ENCODE data around the gene CEP164. TPM values are rescaled to one million over a fixed set of nuclear protein-coding genes. Genes with fewer than 3 reads are reported as not detected.

CEP164 gene
- total RNA-seq, 4 donors from 2014 or later, result 3.4 to 9.2 (median 5.8) TPM

DNA sequence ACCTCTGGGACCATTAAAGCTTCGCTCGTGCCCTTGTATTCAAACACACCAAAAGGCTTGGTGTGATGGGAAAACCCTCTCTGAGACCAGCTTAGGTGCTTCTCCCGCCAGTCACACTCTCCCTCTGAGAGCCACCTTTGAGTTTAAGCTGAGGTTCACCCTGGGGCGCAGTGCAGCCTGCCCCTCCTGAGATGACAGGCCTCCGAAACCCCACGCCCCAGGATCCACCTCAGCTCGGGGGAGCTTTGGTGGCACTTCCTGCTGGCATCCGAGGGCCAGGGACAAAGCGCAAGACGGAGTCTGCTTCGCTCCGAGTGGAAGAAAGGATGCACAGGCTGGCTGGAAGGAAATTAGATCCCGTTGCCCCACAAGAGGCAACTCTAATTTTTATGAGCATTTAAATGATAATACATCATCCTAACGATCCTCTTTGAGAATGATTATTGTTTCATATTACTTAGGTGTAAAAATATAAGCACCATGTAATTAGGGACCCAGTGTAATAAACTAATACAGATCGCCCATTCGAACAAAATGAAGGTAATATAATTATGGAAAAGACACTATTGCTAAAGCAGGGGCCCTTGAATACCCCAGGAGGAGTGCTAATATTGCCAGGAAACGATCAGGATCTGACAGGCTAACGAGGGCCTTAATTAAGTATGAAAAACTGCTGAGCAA lies 134.7 kb downstream of the CEP164 start:
- Histone ChIP-seq H3K27me3 (no peaks in the 10 kb centered on the region), H3K9me3 (no peaks in the 10 kb centered on the region), H3K4me3 (no peak overlapping the region), H3K36me3 (no peaks in the 10 kb centered on the region), H3K27ac (no peak overlapping the region), H3K4me1 (no peaks in the 10 kb centered on the region)
- no peak for ATAC-seq
- TF ChIP-seq CTCF (IDR thresholded peaks at IDR 0.05 in 4 of 5, conservative IDR thresholded peaks at IDR 0.05 in 1 of 5), result no peak
- no peak for TF ChIP-seq POLR2A (IDR thresholded peaks at IDR 0.05)
- intact Hi-C loops (cut with DNase I; ENCODE audit: low total_unique reads) (no loop called here), in situ Hi-C loops (cut with MboI; ENCODE audit: low sequenced_read_pairs in 4 of 4) (no loop called here)
- DNase-seq, result no peak

GRCh38 chr11:117462864-117463247 lies 135.2 kb downstream of the CEP164 start:
- DNase-seq (no peak), ATAC-seq (no peak)
- intact Hi-C loops (cut with DNase I; ENCODE audit: low total_unique reads), result no loop called here
- H3K27me3 ChIP-seq, result no peaks in the 10 kb centered on the region
- H3K4me3 ChIP-seq, result no peak overlapping the region
- no peaks in the 10 kb centered on the region for H3K36me3 ChIP-seq
- in situ Hi-C loops (cut with MboI; ENCODE audit: low sequenced_read_pairs in 4 of 4), result no loop called here
- no peaks in the 10 kb centered on the region for H3K4me1 ChIP-seq
- H3K9me3 ChIP-seq, result no peaks in the 10 kb centered on the region
- no peak overlapping the region for H3K27ac ChIP-seq
- TF ChIP-seq POLR2A (IDR thresholded peaks at IDR 0.05) (no peak), CTCF (IDR thresholded peaks at IDR 0.05 in 4 of 5, conservative IDR thresholded peaks at IDR 0.05 in 1 of 5) (no peak)

Other genes with a start within 250 kb of the CEP164 start
- gene SIK3, start 229.4 kb upstream of the CEP164 start, total RNA-seq, result 10 to 100 TPM; 34.4 to 42.4 (median 37.2) TPM
- gene PAFAH1B2, start 183.6 kb upstream of the CEP164 start, total RNA-seq, result 10 to 100 TPM; 25.8 to 52.3 (median 35.2) TPM
- gene SIDT2, start 149.1 kb upstream of the CEP164 start, total RNA-seq, result 10 to 100 TPM; 14.3 to 33.9 (median 17.7) TPM
- gene TAGLN, start 128.5 kb upstream of the CEP164 start, total RNA-seq, result 100 to 1,000 TPM in 3 of 4 donors, 10 to 100 TPM in 1; 27.4 to 191 (median 124) TPM
- 10 to 100 TPM; 14.5 to 19.9 (median 16.4) TPM for gene PCSK7, start 95.8 kb upstream of the CEP164 start, total RNA-seq
- 10 to 100 TPM; 17.1 to 22.7 (median 19.9) TPM for gene RNF214, start 95.2 kb upstream of the CEP164 start, total RNA-seq
- gene BACE1-AS, start 36.5 kb upstream of the CEP164 start, total RNA-seq, result 10 to 100 TPM; 10.5 to 13.2 (median 12.5) TPM
- 10 to 100 TPM in 2 of 4 donors, 1 to 10 TPM in 2; 3.6 to 18.2 (median 11.1) TPM for gene BACE1, start 11.6 kb upstream of the CEP164 start, total RNA-seq

Data from gastrocnemius medialis (tissue), 4 donors.